ENCODE data around the gene ADCY5. TPM values are rescaled to one million over a fixed set of nuclear protein-coding genes. Genes with fewer than 3 reads are reported as not detected.

The ADCY5 gene
- total and polyA plus RNA-seq, 10 donors: 1.7 to 20.6 (median 11.7) TPM

- H3K9me3 ChIP-seq: no peaks in the 10 kb centered on the region
- DNase-seq: peak; percentile 73
- WGBS, 5 donors: 67 to 76% (median 75%) methylated on average over 10 to 11 of the region's 11 CpGs
- H3K27ac ChIP-seq: no peak overlapping the region
- intact Hi-C loops (cut with DNase I; ENCODE audit: low total_unique reads): no loop called here
- no peak for TF ChIP-seq POLR2A (IDR thresholded peaks at IDR 0.05)
- no peak for TF ChIP-seq CTCF (IDR thresholded peaks at IDR 0.05 in 8 of 11, conservative IDR thresholded peaks at IDR 0.05 in 3 of 11)
- peaks cover 0 to 10% (median 0%) of the 10 kb centered on the region in 6 donors for H3K36me3 ChIP-seq
- H3K27me3 ChIP-seq (replicated peaks in 1 of 7): peaks cover 0 to 8% (median 0%) of the 10 kb centered on the region in 7 donors
- no peaks in the 10 kb centered on the region for H3K4me1 ChIP-seq
- no peak overlapping the region for H3K4me3 ChIP-seq
Observed at GRCh38 chr3:123295901-123296250, 153.0 kb downstream of the ADCY5 start.

GRCh38 chr3:123295171-123295900 is 153.6 kb downstream of the ADCY5 start:
- intact Hi-C loops (cut with DNase I; ENCODE audit: low total_unique reads): no loop called here
- no peak for DNase-seq
- Histone ChIP-seq H3K4me3 (no peak overlapping the region), H3K36me3 (peaks cover 0 to 14% (median 0%) of the 10 kb centered on the region in 6 donors), H3K9me3 (no peaks in the 10 kb centered on the region), H3K27ac (no peak overlapping the region), H3K27me3 (replicated peaks in 1 of 7) (peaks cover 0 to 8% (median 0%) of the 10 kb centered on the region in 7 donors), H3K4me1 (no peaks in the 10 kb centered on the region)
- no peak for TF ChIP-seq POLR2AphosphoS5 (IDR thresholded peaks at IDR 0.05)
- TF ChIP-seq CTCF (IDR thresholded peaks at IDR 0.05 in 8 of 11, conservative IDR thresholded peaks at IDR 0.05 in 3 of 11): no peak
- TF ChIP-seq POLR2A (IDR thresholded peaks at IDR 0.05): no peak
- 66 to 81% (median 73%) methylated on average over 7 of the region's 7 CpGs for WGBS, 5 donors

GRCh38 chr3:123294296-123294938 is 154.5 kb downstream of the ADCY5 start:
- Histone ChIP-seq H3K4me3 (no peak overlapping the region), H3K9me3 (no peaks in the 10 kb centered on the region), H3K27me3 (replicated peaks in 1 of 7) (peaks cover 0 to 8% (median 0%) of the 10 kb centered on the region in 7 donors), H3K27ac (no peak overlapping the region), H3K4me1 (no peaks in the 10 kb centered on the region), H3K36me3 (peaks cover 0 to 18% (median 0%) of the 10 kb centered on the region in 6 donors)
- 94 to 97% (median 96%) methylated on average over 13 of the region's 13 CpGs for WGBS, 5 donors
- intact Hi-C loops (cut with DNase I; ENCODE audit: low total_unique reads): no loop called here
- TF ChIP-seq POLR2A (IDR thresholded peaks at IDR 0.05) (no peak), CTCF (IDR thresholded peaks at IDR 0.05 in 8 of 11, conservative IDR thresholded peaks at IDR 0.05 in 3 of 11) (no peak), POLR2AphosphoS5 (IDR thresholded peaks at IDR 0.05) (no peak)
- DNase-seq: no peak

Measured in spleen (tissue), 11 donors.